Stimulated activated CD4-positive, alpha-beta T cell treated with anti-CD3 and anti-CD28 coated beads, Interleukin-4, amount 100 ng/mL, for 4 hours (primary cell): Measurements from ENCODE around the gene SHD.

ENCODE experiments used
- DNase-seq, 2 experiments: peaks; one replicate each; pipeline ENCODE4 v3.0.0-alpha.2; 2020

The SHD gene

GRCh38 chr19:4327252-4327876 lies 48.3 kb downstream of the SHD start:
- DNase-seq, result peak; percentile 75 to 79

GRCh38 chr19:4327877-4328242 lies 48.8 kb downstream of the SHD start:
- DNase-seq, result no peak

- peak; percentile 98 to 99 for DNase-seq
Measured at GRCh38 chr19:4328243-4328990, 49.4 kb downstream of the SHD start.

GRCh38 chr19:4328991-4329681 lies 50.1 kb downstream of the SHD start:
- peak; percentile 58 to 61 for DNase-seq

- DNase-seq, result no peak
Measured at GRCh38 chr19:4329858-4330257, 50.8 kb downstream of the SHD start.

GRCh38 chr19:4334929-4335570 lies 56.0 kb downstream of the SHD start:
- no peak for DNase-seq

GRCh38 chr19:4337906-4338440 lies 58.9 kb downstream of the SHD start:
- DNase-seq, result no peak

GRCh38 chr19:4338441-4339355 lies 59.6 kb downstream of the SHD start, which contains the start of gene STAP2:
STAP2 (minus strand) TSS chr19:4338827; CDS start chr19:4338753, 74 bp downstream.
- DNase-seq, result no peak
